CD14-positive monocyte (primary cell): ENCODE measurements around the gene TINAGL1. TPM values are rescaled to one million over a fixed set of nuclear protein-coding genes. Genes with fewer than 3 reads are reported as not detected.

Experiments used
- DNase-seq, 3 donors: peaks; one replicate each; pipeline ENCODE4 v3.0.0-alpha.2; 2011 to 2022
- H2AFZ ChIP-seq: 2 replicates; pipeline ENCODE4 v1.6.0; 2012; ENCODE audit warnings: mild to moderate bottlenecking, low read depth, low read length, inconsistent platforms; ENCODE audit not compliant: insufficient read depth, poor library complexity, severe bottlenecking
- H3K27ac ChIP-seq, 2 donors: 1 replicate in 1 of 2; 2 replicates in 1 of 2; pipeline ENCODE4 v1.5.1; 2012 to 2013; ENCODE audit warnings: low read length in 2 of 2, control low read depth in 1 of 2, inconsistent platforms in 1 of 2, low read depth in 1 of 2, mild to moderate bottlenecking in 1 of 2
- H3K27me3 ChIP-seq, 2 donors: one replicate each; pipeline versions ENCODE4 v1.6.0 to v1.6.1; 2011 to 2013; ENCODE audit warnings: low read length in 2 of 2; ENCODE audit not compliant: control insufficient read depth in 2 of 2, insufficient read depth in 2 of 2
- H3K36me3 ChIP-seq, 2 donors: replicated peaks in 1 of 2; 1 replicate in 1 of 2; 2 replicates in 1 of 2; pipeline versions ENCODE4 v1.5.1 to v1.6.1; 2012 to 2013; ENCODE audit warnings: low read length in 2 of 2, control low read depth in 1 of 2, inconsistent platforms in 1 of 2, mild to moderate bottlenecking in 1 of 2; ENCODE audit not compliant: insufficient read depth in 2 of 2, control insufficient read depth in 1 of 2
- H3K4me1 ChIP-seq, 2 donors: 1 replicate in 1 of 2; 2 replicates in 1 of 2; pipeline versions ENCODE4 v1.5.1 to v1.6.1; 2012 to 2013; ENCODE audit warnings: low read length in 2 of 2, control low read depth in 1 of 2, inconsistent platforms in 1 of 2, mild to moderate bottlenecking in 1 of 2, moderate library complexity in 1 of 2; ENCODE audit not compliant: insufficient read depth in 2 of 2, control insufficient read depth in 1 of 2
- H3K4me2 ChIP-seq: replicated peaks from 2 replicates; pipeline ENCODE3; 2012; ENCODE audit warnings: low read length, moderate library complexity, mild to moderate bottlenecking; ENCODE audit not compliant: poor library complexity, severe bottlenecking; ENCODE audit errors: extremely low read depth
- H3K4me3 ChIP-seq, 3 experiments: fragments of 200-600 bp in 1 of 3; sonication (generic) in 1 of 3; replicated peaks in 1 of 3; 1 replicate in 2 of 3; 2 replicates in 1 of 3; pipeline ENCODE4 v1.5.1; 2011 to 2013; ENCODE audit warnings: low read length in 3 of 3, mild to moderate bottlenecking in 3 of 3, control low read depth in 2 of 3, low read depth in 2 of 3, inconsistent platforms in 1 of 3, moderate library complexity in 1 of 3
- H3K79me2 ChIP-seq: 2 replicates; pipeline ENCODE4 v1.6.0; 2012; ENCODE audit warnings: mild to moderate bottlenecking, control low read depth, inconsistent platforms, low read length, moderate library complexity; ENCODE audit not compliant: insufficient read depth
- H3K9ac ChIP-seq: 2 replicates; pipeline ENCODE4 v1.6.0; 2017; ENCODE audit warnings: low read length, mild to moderate bottlenecking; ENCODE audit not compliant: insufficient read depth, poor library complexity, severe bottlenecking
- H3K9me3 ChIP-seq, 2 donors: replicated peaks in 1 of 2; 1 replicate in 1 of 2; 2 replicates in 1 of 2; pipeline versions ENCODE4 v1.5.1 to v1.6.1; 2012 to 2013; ENCODE audit warnings: low read length in 2 of 2, control low read depth in 1 of 2; ENCODE audit not compliant: control insufficient read depth in 1 of 2, insufficient read depth in 1 of 2
- H4K20me1 ChIP-seq: 2 replicates; pipeline ENCODE4 v1.6.0; 2012; ENCODE audit warnings: mild to moderate bottlenecking, low read length, control low read depth, moderate library complexity; ENCODE audit not compliant: insufficient read depth
- H3K27ac Mint-ChIP-seq, 7 donors: one replicate each; pipeline ENCODE4 v1.8.0; 2020; ENCODE audit warnings: mild to moderate bottlenecking in 7 of 7, mixed read lengths in 7 of 7, moderate library complexity in 6 of 7, inconsistent platforms in 2 of 7
- H3K27me3 Mint-ChIP-seq, 3 donors: one replicate each; pipeline ENCODE4 v1.8.0; 2021 to 2022; ENCODE audit warnings: low read depth in 3 of 3, mild to moderate bottlenecking in 3 of 3, mixed read lengths in 3 of 3, moderate library complexity in 3 of 3, inconsistent platforms in 1 of 3
- H3K36me3 Mint-ChIP-seq, 2 donors: one replicate each; pipeline ENCODE4 v1.8.0; 2020; ENCODE audit warnings: mixed read lengths in 2 of 2, inconsistent platforms in 1 of 2, mild to moderate bottlenecking in 1 of 2
- H3K4me1 Mint-ChIP-seq: one replicate; pipeline ENCODE4 v1.8.0; 2020; ENCODE audit warnings: mild to moderate bottlenecking, mixed read lengths
- H3K4me3 Mint-ChIP-seq, 2 donors: one replicate each; pipeline ENCODE4 v1.8.0; 2020; ENCODE audit warnings: mild to moderate bottlenecking in 2 of 2, mixed read lengths in 2 of 2, moderate library complexity in 1 of 2
- H3K9me3 Mint-ChIP-seq, 7 donors: one replicate each; pipeline ENCODE4 v1.8.0; 2020 to 2022; ENCODE audit warnings: mixed read lengths in 7 of 7, mild to moderate bottlenecking in 6 of 7, moderate library complexity in 6 of 7, inconsistent platforms in 2 of 7
- CTCF ChIP-seq: fragments of 200-600 bp; IDR thresholded peaks from one replicate; pipeline ENCODE4 v1.8.0; 2022; ENCODE audit warnings: antibody characterized with exemption, mild to moderate bottlenecking
- WGBS: methylation state at CpG from one replicate; pipeline ENCODE4 v1.1.5; 2013; ENCODE audit warnings: missing lambda C conversion rate; ENCODE audit not compliant: insufficient coverage; 5-methylcytosine and 5-hydroxymethylcytosine counted together
- intact Hi-C, 2 donors: fragments of 100-400 bp; cut with micrococcal nuclease; formaldehyde crosslinking; loops; one replicate each; pipeline versions ENCODE4 v1.15.0 to v1.15.1; 2023
- polyA plus RNA-seq, 3 donors: library from polyadenylated mRNA; depleted of rRNA in 1 of 3; unstranded in 2 of 3; stranded (reverse) in 1 of 3; fragments of 300-500 nt in 2 of 3; fragments of >200 nt in 1 of 3; fragmentation: Illumina TruSeq in 2 of 3; gene quantifications; 1 replicate in 2 of 3; 2 replicates in 1 of 3; pipeline ENCODE4 v1.2.3, GENCODE V29; 2012 to 2021

The TINAGL1 gene
- polyA plus RNA-seq, 3 donors: 0.07 TPM; not detected in 2

GRCh38 chr1:31581821-31582810 is 5.8 kb downstream of the TINAGL1 start:
- WGBS: 82% methylated on average over 8 of the region's 12 CpGs
- Mint-ChIP-seq H3K27me3 (peaks cover 4 to 8% (median 5%) of the 10 kb centered on the region in 3 donors), H3K36me3 (no peaks in the 10 kb centered on the region), H3K27ac (peak overlapping the region in 1 of 7 donors; percentile 32), H3K4me3 (no peak overlapping the region), H3K4me1 (no peaks in the 10 kb centered on the region), H3K9me3 (no peaks in the 10 kb centered on the region)
- no peak for DNase-seq
- Histone ChIP-seq H3K79me2 (no peaks in the 10 kb centered on the region), H3K9me3 (no peaks in the 10 kb centered on the region), H3K4me2 (no peak overlapping the region), H3K4me3 (no peak overlapping the region), H3K27me3 (peaks cover 0 to 5% of the 10 kb centered on the region in 2 donors), H3K27ac (no peak overlapping the region), H3K4me1 (no peaks in the 10 kb centered on the region), H4K20me1 (no peaks in the 10 kb centered on the region), H3K36me3 (no peaks in the 10 kb centered on the region), H2AFZ (no peak overlapping the region), H3K9ac (no peak overlapping the region)
- intact Hi-C loops: no loop called here
- no peak for TF ChIP-seq CTCF

GRCh38 chr1:31583082-31583994 is 7.0 kb downstream of the TINAGL1 start:
- no peak for TF ChIP-seq CTCF
- WGBS: 96% methylated on average over 14 of the region's 16 CpGs
- Histone ChIP-seq H3K4me1 (peaks cover 0 to 3% of the 10 kb centered on the region in 2 donors), H3K4me2 (no peak overlapping the region), H2AFZ (no peak overlapping the region), H3K9me3 (no peaks in the 10 kb centered on the region), H3K9ac (no peak overlapping the region), H3K27ac (no peak overlapping the region), H3K27me3 (peaks cover 0 to 4% of the 10 kb centered on the region in 2 donors), H4K20me1 (no peaks in the 10 kb centered on the region), H3K4me3 (no peak overlapping the region), H3K79me2 (no peaks in the 10 kb centered on the region), H3K36me3 (no peaks in the 10 kb centered on the region)
- intact Hi-C loops: no loop called here
- H3K27me3 Mint-ChIP-seq: peaks cover 7 to 12% (median 9%) of the 10 kb centered on the region in 3 donors
- no peak for DNase-seq
- peaks cover 5% of the 10 kb centered on the region for H3K4me1 Mint-ChIP-seq
- peak overlapping the region in 2 of 7 donors; percentile 5 to 9 for H3K27ac Mint-ChIP-seq
- no peaks in the 10 kb centered on the region for H3K36me3 Mint-ChIP-seq
- no peak overlapping the region for H3K4me3 Mint-ChIP-seq
- peaks cover 0 to 2% (median 0%) of the 10 kb centered on the region in 7 donors for H3K9me3 Mint-ChIP-seq
